GM19043 (cell line): ENCODE measurements around the gene SCN10A.
A peak's percentile ranks its signal among the peaks of the same experiment; 100 is the strongest.

Experiments used
- ATAC-seq: cut with Tn5 transposase; IDR thresholded peaks from one replicate; pipeline ENCODE4 v1.9.1; 2021; ENCODE audit warnings: low read depth; ENCODE audit not compliant: unreplicated experiment

Gene SCN10A

DNA sequence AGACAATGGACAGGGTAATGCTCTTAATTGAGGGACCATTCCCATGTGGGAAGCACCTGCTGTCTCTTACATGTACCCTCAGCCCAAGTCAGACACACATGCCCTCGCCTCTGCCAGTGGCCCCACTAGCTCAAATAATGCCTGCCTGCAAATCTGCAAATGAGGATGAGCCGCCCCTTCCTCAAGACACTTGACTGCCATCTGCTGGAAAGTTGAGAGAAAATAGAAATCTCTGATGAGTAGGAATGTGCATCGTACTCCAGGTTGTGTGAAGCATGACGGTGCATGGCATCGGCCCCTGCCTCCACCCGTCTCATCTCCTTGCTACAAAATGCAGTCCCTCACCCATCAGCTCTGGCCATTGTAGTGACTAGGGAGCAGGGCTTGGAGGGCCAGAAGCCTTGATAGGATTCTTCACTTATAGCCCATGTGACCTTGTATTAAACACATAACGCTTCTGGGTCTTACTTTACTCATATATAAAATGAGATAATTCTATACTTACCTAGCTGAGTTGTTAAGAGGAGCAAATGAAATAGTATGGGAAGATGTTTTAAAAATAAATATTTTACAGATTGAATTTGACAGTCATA, 160.2 kb downstream of the SCN10A start:
- ATAC-seq = no peak

GRCh38 chr3:38653685-38654537, 162.1 kb downstream of the SCN10A start:
- no peak for ATAC-seq

DNA sequence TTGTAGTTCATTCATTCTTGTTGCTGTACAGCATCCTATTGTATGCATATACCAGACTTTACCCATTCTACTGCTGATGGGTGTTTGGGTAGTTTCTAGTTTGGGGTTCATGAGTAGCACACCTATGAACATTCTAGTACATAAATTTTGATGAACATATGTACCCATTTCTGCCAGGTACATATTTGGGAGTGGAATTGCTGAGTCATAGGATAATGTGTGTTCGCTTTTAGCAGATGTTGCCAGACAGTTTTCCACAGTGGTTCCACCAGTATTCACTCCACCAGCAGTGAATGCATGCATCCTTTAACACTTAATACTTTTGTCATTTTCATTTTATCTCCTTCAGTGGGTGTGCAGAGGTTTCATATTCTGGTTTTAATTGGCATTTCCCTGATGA, 163.1 kb downstream of the SCN10A start:
- no peak for ATAC-seq

GRCh38 chr3:38651153-38651789, 164.7 kb downstream of the SCN10A start:
- peak; percentile 54 for ATAC-seq

GRCh38 chr3:38650248-38650951, 165.6 kb downstream of the SCN10A start:
- ATAC-seq = no peak

DNA sequence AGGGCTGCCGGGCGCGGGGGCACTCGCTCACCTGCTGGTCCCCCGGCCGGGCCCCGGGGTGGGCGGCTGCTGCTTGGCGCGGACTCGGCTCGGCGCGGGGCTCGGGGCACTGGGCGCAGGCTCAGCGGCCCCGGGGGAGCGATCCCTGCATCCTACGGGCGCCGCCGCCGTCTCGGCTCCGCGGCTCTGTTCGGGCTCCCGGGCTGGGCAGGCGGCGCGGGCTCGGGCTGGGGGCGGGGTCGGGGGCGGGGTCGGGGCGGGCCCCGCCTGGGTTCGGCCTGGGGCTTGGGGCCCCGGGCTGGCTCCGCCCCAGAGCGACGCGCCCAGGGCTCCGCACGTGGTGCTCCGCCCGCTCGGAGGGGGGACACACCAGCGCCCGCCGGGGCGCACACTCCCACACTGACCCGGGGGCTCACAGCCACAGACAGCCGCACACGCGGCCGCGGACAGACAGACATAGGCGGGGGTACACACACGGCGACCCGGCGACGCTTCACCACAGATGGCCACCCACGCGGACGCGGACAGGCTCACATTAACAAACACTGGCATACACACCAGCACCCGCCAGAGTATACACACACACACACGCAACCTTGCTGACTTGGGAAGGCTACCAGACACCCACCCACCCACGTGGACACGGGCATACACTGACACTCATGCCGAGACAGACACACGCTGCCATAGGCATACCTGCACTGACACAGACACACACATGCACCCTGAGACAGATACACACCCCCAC, 166.3 kb downstream of the SCN10A start, which contains the start of gene SCN5A:
Gene SCN5A (minus strand): TSS at position 188 of the 748 bp plus-strand sequence. CDS start 16,380 bp downstream, outside the sequence.
- ATAC-seq = no peak

- no peak for ATAC-seq
Measured at GRCh38 chr3:38648659-38649499, 167.1 kb downstream of the SCN10A start.

- no peak for ATAC-seq
Measured at GRCh38 chr3:38648024-38648658, 167.9 kb downstream of the SCN10A start.

GRCh38 chr3:38647217-38647970, 168.6 kb downstream of the SCN10A start:
- no peak for ATAC-seq
